ENCODE data around the gene ADCY9. TPM values are rescaled to one million over a fixed set of nuclear protein-coding genes. Genes with fewer than 3 reads are reported as not detected.

ADCY9 gene
- total RNA-seq, 1 experiment from 2014 or later = 19.9 TPM

DNA sequence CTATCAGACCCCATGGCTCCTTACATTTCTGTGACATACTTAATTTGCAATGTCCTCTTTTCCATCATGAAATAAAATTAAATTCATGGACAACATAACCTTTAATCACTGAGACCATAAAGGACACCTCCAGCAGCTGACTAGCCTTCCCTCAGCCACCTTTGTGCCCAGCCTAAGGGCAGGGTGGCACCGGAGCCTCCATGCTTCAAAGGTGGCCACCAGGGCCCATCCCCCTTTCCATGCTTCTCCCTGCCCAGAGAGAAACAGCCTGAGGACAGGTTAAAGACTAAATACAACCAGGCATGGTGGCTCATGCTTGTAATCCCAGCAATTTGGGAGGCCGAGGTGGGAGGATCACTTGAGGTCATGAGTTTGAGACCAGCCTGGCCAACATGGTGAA is 94.3 kb downstream of the ADCY9 start:
- DNase-seq = no peak
- Histone ChIP-seq H3K27ac (no peak overlapping the region), H3K4me3 (no peak overlapping the region), H3K9me3 (replicated peaks) (no peaks in the 10 kb centered on the region), H3K27me3 (no peaks in the 10 kb centered on the region), H3K4me1 (peaks cover 10% of the 10 kb centered on the region), H3K36me3 (no peaks in the 10 kb centered on the region)

DNA sequence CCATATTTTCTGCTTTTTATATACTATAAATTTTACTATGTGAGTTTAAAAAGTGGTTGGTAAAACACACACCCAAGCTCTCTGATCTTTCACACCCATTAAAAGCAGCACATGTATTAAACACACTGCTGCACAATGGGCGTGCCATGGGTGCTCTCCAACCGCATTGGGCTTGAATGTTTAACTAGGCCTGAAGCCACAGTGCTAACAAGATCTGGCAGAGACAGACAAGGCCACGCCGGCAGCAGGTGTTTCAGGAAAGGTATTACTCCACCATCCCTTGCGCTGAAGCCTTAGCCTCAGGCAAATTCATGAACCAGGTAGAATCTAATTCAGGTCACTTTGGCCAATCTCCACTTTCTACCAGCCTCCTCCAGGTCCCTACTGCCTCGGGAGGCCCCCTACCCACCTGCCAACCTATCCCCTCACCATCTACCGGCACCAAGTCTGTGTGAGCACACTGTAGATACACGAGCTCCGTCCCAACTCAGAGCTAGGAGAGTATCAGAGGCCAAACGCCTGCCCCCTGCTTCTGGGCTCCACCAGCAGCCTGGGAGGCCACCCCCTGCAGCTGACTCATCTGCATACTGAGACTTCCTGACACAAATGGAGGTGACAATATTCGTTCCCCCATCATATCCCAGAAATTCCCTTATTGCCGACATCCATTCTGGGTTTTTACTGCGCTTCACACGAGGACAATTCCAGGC is 95.0 kb downstream of the ADCY9 start:
- H3K9me3 ChIP-seq (replicated peaks) = no peaks in the 10 kb centered on the region
- no peak overlapping the region for H3K27ac ChIP-seq
- peaks cover 16% of the 10 kb centered on the region for H3K4me1 ChIP-seq
- no peaks in the 10 kb centered on the region for H3K36me3 ChIP-seq
- DNase-seq = no peak
- H3K27me3 ChIP-seq = no peaks in the 10 kb centered on the region
- H3K4me3 ChIP-seq = no peak overlapping the region

DNA sequence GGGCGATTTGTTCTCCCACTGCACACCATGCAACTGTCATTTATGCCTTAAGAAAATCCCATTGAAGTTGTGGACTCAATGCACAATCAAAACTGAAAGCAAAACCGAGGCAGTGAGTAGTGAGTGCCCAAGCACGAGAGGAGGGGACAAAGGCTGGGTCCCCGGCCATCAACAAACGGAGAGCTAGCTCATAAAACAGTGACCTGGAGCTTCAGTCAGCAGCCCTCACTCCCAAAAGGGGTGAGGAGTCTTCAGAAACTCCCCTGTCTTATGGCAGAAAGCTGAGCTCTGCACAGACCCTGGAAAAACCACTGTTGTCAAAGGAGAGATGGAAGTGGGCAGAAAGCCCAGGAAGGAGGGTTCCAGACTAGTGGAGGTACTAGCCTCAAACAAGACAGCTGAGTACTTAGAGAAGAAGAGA is 96.9 kb downstream of the ADCY9 start:
- no peaks in the 10 kb centered on the region for H3K36me3 ChIP-seq
- H3K9me3 ChIP-seq (replicated peaks) = no peaks in the 10 kb centered on the region
- H3K27ac ChIP-seq = peak overlapping the region; percentile 83
- DNase-seq = peak in 1 of 2 experiments; percentile 33
- no peaks in the 10 kb centered on the region for H3K27me3 ChIP-seq
- H3K4me3 ChIP-seq = no peak overlapping the region
- peaks cover 30% of the 10 kb centered on the region for H3K4me1 ChIP-seq

GRCh38 chr16:4018391-4018790 is 97.9 kb downstream of the ADCY9 start:
- Histone ChIP-seq H3K27ac (peak overlapping the region; percentile 83), H3K4me1 (peaks cover 37% of the 10 kb centered on the region), H3K36me3 (no peaks in the 10 kb centered on the region), H3K27me3 (no peaks in the 10 kb centered on the region), H3K9me3 (replicated peaks) (no peaks in the 10 kb centered on the region), H3K4me3 (no peak overlapping the region)
- DNase-seq = peak; percentile 90 to 92

- no peak for DNase-seq
- no peaks in the 10 kb centered on the region for H3K9me3 ChIP-seq (replicated peaks)
- H3K27ac ChIP-seq = peak overlapping the region; percentile 83
- no peak overlapping the region for H3K4me3 ChIP-seq
- no peaks in the 10 kb centered on the region for H3K36me3 ChIP-seq
- peaks cover 39% of the 10 kb centered on the region for H3K4me1 ChIP-seq
- no peaks in the 10 kb centered on the region for H3K27me3 ChIP-seq
These were observed 98.4 kb downstream of the ADCY9 start for GRCh38 chr16:4017807-4018206.

DNA sequence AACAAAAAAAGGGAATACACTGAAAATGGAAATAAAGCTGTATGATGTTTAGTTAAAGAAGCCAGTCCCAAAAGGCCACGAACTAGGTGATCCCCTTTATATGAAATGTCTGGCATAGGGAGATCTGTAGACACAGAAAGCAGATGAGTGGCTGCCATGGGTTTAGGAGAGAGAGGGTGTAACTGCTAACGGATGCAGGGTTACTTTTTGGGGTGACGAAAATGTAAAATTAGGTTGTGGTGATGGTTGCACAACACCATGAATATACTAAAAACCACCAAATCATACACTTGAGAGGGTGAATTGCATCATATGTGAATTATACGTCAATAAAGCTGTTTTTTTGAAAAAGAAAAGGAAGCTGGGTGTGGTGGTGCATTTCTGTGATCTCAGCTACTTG is 99.6 kb downstream of the ADCY9 start:
- no peaks in the 10 kb centered on the region for H3K9me3 ChIP-seq (replicated peaks)
- DNase-seq = no peak
- H3K27me3 ChIP-seq = no peaks in the 10 kb centered on the region
- H3K27ac ChIP-seq = peak overlapping the region; percentile 72
- no peak overlapping the region for H3K4me3 ChIP-seq
- H3K36me3 ChIP-seq = no peaks in the 10 kb centered on the region
- H3K4me1 ChIP-seq = peaks cover 43% of the 10 kb centered on the region

- peak; percentile 27 to 65 for DNase-seq
- Histone ChIP-seq H3K27me3 (no peaks in the 10 kb centered on the region), H3K36me3 (no peaks in the 10 kb centered on the region), H3K4me1 (peaks cover 46% of the 10 kb centered on the region), H3K4me3 (no peak overlapping the region), H3K9me3 (replicated peaks) (no peaks in the 10 kb centered on the region), H3K27ac (peak overlapping the region; percentile 72)
These were observed 100.3 kb downstream of the ADCY9 start for GRCh38 chr16:4016005-4016352.

DNA sequence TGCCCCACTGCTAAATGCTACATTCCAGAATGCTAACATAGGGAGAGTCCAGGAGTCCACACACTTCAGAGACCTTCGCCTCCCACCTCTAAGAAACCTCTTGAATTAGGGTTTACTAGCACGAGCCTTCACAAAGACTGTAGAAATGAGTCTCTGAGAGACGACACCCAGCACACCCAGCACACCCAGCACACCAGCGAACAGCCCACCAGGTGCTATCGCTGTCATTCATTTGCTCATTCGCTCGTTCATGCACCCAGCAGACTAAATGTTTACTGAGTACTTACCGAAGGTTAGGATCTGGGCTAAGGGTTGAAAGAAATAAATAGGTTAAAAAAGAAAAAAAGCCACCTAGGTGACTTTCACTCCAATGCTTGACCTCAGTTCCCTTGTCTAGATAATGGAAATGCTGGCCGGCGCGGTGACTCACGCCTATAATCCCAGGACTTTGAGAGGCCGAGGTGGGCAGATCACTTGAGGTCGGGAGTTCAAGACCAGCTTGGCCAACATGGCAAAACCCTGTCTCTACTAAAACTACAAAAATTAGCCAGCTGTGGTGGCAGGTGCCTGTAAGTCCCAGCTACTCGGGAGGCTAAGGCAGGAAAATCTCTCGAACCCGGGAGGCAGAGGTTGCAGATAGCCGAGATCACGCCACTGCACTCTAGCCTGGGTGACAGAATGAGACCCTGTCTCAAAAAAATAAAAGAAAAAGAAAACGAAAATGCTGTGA is 100.8 kb downstream of the ADCY9 start:
- Histone ChIP-seq H3K4me3 (no peak overlapping the region), H3K27ac (peak overlapping the region; percentile 72), H3K36me3 (no peaks in the 10 kb centered on the region), H3K9me3 (replicated peaks) (no peaks in the 10 kb centered on the region), H3K4me1 (peaks cover 46% of the 10 kb centered on the region), H3K27me3 (no peaks in the 10 kb centered on the region)
- DNase-seq = peak; percentile 38 to 59

GRCh38 chr16:4011940-4012629 is 104.2 kb downstream of the ADCY9 start:
- no peak for DNase-seq
- Histone ChIP-seq H3K4me3 (no peak overlapping the region), H3K27ac (no peak overlapping the region), H3K36me3 (no peaks in the 10 kb centered on the region), H3K4me1 (peaks cover 36% of the 10 kb centered on the region), H3K9me3 (replicated peaks) (no peaks in the 10 kb centered on the region), H3K27me3 (no peaks in the 10 kb centered on the region)

DNA sequence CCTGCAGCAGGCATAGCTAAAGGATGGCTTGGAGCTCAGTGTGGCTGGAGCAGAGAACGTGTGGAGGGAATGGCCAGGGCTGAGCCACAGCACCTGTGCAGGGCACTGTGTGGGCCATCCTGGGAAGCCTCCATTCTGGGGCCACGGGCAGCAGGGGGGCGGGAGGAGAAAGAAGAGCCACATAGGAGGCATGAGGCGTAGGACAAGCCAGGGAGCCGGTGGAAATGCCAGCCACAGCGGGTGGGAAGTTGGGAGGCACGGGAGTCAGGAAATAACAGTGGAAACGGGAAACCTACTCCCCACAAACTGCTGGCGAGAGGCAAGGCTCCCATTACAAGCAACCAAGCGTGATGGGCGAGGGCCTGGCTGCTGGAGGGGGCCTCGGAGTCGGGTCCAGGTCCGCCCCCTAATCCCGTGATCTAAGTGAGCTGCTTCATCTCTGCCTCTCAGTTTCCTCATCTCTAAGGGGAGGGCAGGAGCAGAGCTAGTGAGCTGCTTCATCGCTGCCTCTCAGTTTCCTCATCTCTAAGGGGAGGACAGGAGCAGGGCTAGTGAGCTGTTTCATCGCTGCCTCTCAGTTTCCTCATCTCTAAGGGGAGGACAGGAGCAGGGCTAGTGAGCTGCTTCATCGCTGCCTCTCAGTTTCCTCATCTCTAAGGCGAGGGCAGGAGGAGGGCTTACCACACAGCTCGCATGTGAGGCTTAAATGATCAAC is 104.9 kb downstream of the ADCY9 start:
- H3K27ac ChIP-seq = peak overlapping the region; percentile 11; the same call in 1 of the 2 replicates
- no peak overlapping the region for H3K4me3 ChIP-seq
- H3K4me1 ChIP-seq = peaks cover 32% of the 10 kb centered on the region
- no peaks in the 10 kb centered on the region for H3K9me3 ChIP-seq (replicated peaks)
- DNase-seq = peak; percentile 40 to 54
- no peaks in the 10 kb centered on the region for H3K27me3 ChIP-seq
- no peaks in the 10 kb centered on the region; the same call in 1 of the 2 replicates for H3K36me3 ChIP-seq

DNA sequence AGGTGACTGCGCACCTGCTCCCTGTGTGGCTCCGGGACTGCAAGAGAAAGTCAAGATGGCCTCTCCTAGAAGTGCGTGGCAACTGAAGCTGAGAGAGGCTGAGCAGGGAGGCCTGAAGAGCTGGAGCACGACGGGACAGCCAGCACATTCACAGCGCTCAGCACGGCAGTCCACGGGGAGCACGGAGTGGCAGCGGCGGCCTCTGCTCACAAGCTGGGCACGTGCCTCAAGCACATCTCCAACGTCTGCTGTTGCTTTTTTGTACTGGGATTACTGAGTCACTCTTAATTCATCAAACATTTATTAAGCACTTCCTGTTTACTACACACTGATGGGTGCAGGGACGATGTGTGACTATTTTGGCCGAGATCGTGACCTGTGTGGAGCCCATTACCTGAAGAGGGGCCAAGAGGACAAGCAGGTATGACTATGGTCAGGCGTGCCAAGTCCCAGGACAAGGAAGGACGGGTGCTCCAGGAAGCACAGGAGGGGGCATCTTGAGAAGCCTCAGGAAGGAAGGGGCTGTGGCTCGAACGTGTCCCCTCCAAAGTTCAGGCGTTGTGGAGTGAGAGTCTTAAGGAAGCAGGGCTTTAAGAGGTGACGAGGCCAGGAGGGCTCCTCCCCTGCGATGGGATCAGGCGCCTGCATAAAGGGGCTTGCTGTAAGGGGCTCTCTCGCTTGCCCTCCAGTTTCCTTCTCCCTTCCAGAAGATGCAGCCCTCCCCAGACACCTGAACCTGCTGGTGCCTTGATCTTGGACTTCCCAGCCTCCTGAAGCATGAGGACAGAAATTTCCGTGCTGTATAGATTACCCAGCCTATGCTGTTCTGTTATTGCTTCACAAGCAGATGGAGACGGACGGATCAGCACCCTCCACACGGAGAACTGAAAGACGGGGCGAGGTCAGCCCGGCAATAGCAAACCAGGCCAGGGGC is 105.8 kb downstream of the ADCY9 start:
- H3K36me3 ChIP-seq = no peaks in the 10 kb centered on the region; the same call in 1 of the 2 replicates
- no peak overlapping the region for H3K27ac ChIP-seq
- peaks cover 23% of the 10 kb centered on the region for H3K4me1 ChIP-seq
- DNase-seq = no peak
- no peaks in the 10 kb centered on the region for H3K27me3 ChIP-seq
- no peaks in the 10 kb centered on the region for H3K9me3 ChIP-seq (replicated peaks)
- H3K4me3 ChIP-seq = no peak overlapping the region

DNA sequence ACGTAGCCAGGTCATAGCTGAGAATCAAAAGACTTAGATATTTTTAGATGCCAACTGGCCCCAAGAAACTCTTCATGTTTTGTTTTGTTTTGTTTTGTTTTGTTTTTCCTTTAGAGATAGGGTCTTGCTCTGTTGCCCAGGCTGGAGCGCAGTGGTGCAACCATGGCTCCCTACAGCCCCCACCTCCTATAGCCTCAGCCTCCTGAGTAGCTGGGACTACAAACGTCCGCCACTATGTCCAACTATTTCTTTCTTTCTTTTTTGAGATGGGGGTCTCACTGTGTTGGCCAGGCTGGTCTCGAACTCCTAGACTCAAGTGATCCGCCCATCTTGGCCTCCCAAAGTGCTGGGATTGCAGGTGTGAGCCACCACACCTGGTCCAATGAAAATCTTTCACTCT is 107.1 kb downstream of the ADCY9 start:
- Histone ChIP-seq H3K27ac (no peak overlapping the region), H3K9me3 (replicated peaks) (no peaks in the 10 kb centered on the region)
- no peak for DNase-seq

DNA sequence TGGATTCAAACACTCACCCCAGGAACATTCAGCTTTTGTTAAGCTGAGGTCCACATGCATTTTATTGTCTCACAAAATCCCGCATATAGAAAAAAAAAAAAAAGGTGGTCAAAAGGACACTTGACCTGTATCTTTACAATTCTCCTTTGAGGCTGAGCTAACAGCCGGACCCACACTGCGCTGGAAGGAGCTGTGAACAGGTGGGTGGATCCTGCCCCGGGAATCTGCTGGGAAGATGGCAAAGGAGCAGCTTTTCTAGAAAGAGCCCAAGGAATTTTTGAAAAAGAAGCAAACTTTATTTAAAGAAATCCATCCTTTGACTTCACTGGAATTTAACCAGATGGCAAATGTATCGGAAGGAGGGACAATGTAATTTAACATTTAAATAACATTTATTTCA is 108.1 kb downstream of the ADCY9 start:
- H3K4me1 ChIP-seq = peaks cover 7% of the 10 kb centered on the region
- H3K9me3 ChIP-seq (replicated peaks) = no peaks in the 10 kb centered on the region
- no peaks in the 10 kb centered on the region; the same call in 1 of the 2 replicates for H3K36me3 ChIP-seq
- no peak for DNase-seq
- H3K27me3 ChIP-seq = no peaks in the 10 kb centered on the region
- H3K27ac ChIP-seq = no peak overlapping the region
- H3K4me3 ChIP-seq = no peak overlapping the region

More for the DNA sequence above, 107.1 kb downstream of the ADCY9 start:
- Histone ChIP-seq H3K36me3 (no peaks in the 10 kb centered on the region; the same call in 1 of the 2 replicates), H3K27me3 (no peaks in the 10 kb centered on the region), H3K4me1 (peaks cover 15% of the 10 kb centered on the region), H3K4me3 (no peak overlapping the region)
